Endothelial cell of umbilical vein (primary cell): Measurements from ENCODE around the gene FOCAD.
"Not testable (repeated sequence)": the region's sequence is repeated elsewhere in the genome, so short reads cannot be mapped to it uniquely, and the experiment has no call there.

ENCODE experiments used
- POLR2A ChIP-seq: IDR thresholded peaks from 2 replicates; pipeline ENCODE4 v1.6.1; 2012; ENCODE audit warnings: low read depth, mild to moderate bottlenecking, control low read depth, low read length
- POLR2AphosphoS5 ChIP-seq: IDR thresholded peaks from 2 replicates; pipeline ENCODE4 v1.6.1; 2012; ENCODE audit warnings: low read depth, mild to moderate bottlenecking, control low read depth, low read length, moderate library complexity; ENCODE audit not compliant: insufficient read depth
- TF ChIP-seq, protein P1 (sequence below): IDR thresholded peaks from 2 replicates; pipeline ENCODE4 v1.6.1; 2011; ENCODE audit not compliant: insufficient read depth, insufficient read length
- TF ChIP-seq, protein P2 (sequence below), 2 donors: IDR thresholded peaks; 1 replicate in 1 of 2; 2 replicates in 1 of 2; pipeline ENCODE4 v1.5.1; 2011; ENCODE audit warnings: low read length in 2 of 2, mild to moderate bottlenecking in 2 of 2, moderate library complexity in 2 of 2, control low read depth in 1 of 2, inconsistent platforms in 1 of 2, low read depth in 1 of 2; ENCODE audit not compliant: insufficient read depth in 1 of 2; ENCODE audit errors: extremely low read depth in 1 of 2

DNA sequence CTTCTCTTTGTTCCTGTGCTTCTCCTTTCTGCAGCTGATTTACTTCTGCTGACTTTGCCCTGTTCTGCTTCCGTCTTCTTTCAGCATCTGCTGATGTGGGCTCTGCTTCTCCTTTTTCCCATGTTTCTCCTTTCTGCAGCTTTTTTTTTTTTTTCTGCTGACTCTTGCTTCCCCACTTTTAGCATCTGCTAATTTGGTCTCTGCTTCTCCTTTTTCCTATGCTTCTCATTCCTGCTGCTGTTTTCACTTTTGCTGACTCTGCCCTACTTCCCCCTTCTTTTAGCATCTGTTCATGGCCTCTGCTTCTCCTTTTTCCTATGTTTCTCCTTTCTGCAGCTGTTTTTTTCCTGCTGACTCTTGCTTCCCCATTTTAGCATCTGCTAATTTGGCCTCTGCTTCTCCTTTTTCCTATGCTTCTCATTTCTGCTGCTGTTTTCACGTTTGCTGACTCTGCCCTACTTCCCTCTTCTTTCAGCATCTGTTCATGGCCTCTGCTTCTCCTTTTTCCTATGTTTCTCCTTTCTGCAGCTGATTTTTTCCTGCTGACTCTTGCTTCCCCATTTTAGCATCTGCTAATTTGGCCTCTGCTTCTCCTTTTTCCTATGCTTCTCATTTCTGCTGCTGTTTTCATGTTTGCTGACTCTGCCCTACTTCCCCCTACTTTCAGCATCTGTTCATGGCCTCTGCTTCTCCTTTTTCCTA is 289.3 kb downstream of the FOCAD start:
- TF ChIP-seq, protein P1, sequence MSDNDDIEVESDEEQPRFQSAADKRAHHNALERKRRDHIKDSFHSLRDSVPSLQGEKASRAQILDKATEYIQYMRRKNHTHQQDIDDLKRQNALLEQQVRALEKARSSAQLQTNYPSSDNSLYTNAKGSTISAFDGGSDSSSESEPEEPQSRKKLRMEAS: not testable (repeated sequence)
- not testable (repeated sequence) for TF ChIP-seq POLR2A, POLR2AphosphoS5
- TF ChIP-seq, protein P2, sequence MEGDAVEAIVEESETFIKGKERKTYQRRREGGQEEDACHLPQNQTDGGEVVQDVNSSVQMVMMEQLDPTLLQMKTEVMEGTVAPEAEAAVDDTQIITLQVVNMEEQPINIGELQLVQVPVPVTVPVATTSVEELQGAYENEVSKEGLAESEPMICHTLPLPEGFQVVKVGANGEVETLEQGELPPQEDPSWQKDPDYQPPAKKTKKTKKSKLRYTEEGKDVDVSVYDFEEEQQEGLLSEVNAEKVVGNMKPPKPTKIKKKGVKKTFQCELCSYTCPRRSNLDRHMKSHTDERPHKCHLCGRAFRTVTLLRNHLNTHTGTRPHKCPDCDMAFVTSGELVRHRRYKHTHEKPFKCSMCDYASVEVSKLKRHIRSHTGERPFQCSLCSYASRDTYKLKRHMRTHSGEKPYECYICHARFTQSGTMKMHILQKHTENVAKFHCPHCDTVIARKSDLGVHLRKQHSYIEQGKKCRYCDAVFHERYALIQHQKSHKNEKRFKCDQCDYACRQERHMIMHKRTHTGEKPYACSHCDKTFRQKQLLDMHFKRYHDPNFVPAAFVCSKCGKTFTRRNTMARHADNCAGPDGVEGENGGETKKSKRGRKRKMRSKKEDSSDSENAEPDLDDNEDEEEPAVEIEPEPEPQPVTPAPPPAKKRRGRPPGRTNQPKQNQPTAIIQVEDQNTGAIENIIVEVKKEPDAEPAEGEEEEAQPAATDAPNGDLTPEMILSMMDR (IDR thresholded peaks at IDR 0.05; ENCODE audit: extremely low read depth in 1 of 2, insufficient read depth in 1 of 2, low read depth in 1 of 2, low read length in 2 of 2): not testable (repeated sequence)
